ENCODE measurements around the gene EPOP.

EPOP gene

DNA sequence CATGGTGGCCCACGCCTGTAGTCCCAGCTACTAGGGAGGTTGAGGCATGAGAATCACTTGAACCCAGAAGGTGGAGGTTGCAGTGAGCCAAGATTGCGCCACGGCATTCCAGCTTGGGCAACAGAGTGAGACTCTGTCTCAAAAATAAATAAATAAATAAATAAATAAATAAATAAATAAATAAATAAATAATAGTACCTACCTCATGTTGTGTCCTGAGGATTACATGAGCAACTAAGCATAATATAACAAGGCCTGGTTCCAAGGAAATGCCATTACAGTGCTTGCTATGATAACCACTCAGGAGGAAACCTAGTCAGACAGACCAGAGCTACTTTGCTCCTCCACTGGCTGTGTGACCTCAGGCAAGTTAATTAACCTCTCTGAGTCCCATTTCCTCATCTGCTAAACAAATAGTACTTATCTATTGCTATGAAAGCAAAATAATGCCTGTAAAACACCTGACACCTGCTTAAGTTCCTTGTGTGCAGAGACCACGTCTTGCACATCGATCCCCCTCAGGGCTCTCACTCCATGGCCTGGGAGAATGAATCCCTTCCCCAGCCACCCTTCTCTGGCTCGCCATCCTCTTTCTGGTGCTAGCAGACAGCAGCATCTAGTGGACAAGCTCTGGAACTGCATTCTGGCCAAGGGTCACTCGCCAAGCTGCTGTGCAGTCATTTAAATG is 7.5 kb downstream of the EPOP start:
- H3K36me3 ChIP-seq: no peaks in the 10 kb centered on the region
- H3K9me3 ChIP-seq: no peaks in the 10 kb centered on the region
- TF ChIP-seq, protein P1, sequence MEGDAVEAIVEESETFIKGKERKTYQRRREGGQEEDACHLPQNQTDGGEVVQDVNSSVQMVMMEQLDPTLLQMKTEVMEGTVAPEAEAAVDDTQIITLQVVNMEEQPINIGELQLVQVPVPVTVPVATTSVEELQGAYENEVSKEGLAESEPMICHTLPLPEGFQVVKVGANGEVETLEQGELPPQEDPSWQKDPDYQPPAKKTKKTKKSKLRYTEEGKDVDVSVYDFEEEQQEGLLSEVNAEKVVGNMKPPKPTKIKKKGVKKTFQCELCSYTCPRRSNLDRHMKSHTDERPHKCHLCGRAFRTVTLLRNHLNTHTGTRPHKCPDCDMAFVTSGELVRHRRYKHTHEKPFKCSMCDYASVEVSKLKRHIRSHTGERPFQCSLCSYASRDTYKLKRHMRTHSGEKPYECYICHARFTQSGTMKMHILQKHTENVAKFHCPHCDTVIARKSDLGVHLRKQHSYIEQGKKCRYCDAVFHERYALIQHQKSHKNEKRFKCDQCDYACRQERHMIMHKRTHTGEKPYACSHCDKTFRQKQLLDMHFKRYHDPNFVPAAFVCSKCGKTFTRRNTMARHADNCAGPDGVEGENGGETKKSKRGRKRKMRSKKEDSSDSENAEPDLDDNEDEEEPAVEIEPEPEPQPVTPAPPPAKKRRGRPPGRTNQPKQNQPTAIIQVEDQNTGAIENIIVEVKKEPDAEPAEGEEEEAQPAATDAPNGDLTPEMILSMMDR (IDR thresholded peaks at IDR 0.05): peak; percentile 92
- no peak overlapping the region for H3K4me3 ChIP-seq (ENCODE audit: low read depth in 1 of 2, low read length in 1 of 2)
- H3K27ac ChIP-seq: no peak overlapping the region
- H3K4me1 ChIP-seq (ENCODE audit: control insufficient read depth in 1 of 2, insufficient read depth in 1 of 2, low read depth in 1 of 2, low read length in 1 of 2): no peaks in the 10 kb centered on the region
- H3K27me3 ChIP-seq: peaks cover 94% of the 10 kb centered on the region

DNA sequence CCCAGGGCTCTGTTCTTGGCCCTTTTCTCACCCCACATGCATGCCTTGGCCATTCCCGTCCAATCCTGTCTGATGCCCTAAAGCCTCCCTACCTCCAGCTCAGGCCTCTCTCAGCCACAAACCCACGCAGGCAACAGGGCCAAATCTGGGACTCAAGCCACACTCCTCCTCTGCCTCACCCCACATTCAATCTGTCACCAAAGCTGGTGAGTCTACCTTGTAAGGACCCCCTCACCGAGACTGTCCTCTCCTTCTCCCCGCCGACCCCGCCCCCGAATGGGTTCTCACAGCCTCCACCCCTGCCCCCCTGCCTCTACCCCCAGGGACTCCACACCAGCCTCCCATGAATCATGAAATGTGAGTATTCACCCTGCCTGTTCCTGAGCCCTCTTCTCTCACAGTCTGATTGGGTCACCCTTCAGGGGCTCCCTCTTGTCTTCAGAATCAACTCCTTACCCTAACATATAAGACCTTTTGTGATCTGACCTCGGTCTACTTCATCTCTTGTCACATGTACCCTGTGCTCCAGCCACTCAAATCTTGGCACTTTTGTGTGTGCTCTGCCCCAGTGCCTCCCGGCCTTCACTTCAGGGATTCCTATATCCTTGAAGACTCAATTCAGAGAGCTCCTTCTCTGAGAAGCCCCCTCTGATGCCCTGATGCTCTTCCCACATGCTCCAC is 10.7 kb downstream of the EPOP start:
- Histone ChIP-seq H3K4me1 (ENCODE audit: control insufficient read depth in 1 of 2, insufficient read depth in 1 of 2, low read depth in 1 of 2, low read length in 1 of 2) (no peaks in the 10 kb centered on the region), H3K9me3 (no peaks in the 10 kb centered on the region), H3K27ac (no peak overlapping the region), H3K36me3 (no peaks in the 10 kb centered on the region), H3K27me3 (peaks cover 89% of the 10 kb centered on the region), H3K4me3 (ENCODE audit: low read depth in 1 of 2, low read length in 1 of 2) (no peak overlapping the region)
- TF ChIP-seq, protein P1 (IDR thresholded peaks at IDR 0.05): no peak

- peaks cover 89% of the 10 kb centered on the region for H3K27me3 ChIP-seq
- H3K4me1 ChIP-seq (ENCODE audit: control insufficient read depth in 1 of 2, insufficient read depth in 1 of 2, low read depth in 1 of 2, low read length in 1 of 2): no peaks in the 10 kb centered on the region
- no peak overlapping the region for H3K4me3 ChIP-seq (ENCODE audit: low read depth in 1 of 2, low read length in 1 of 2)
- H3K36me3 ChIP-seq: no peaks in the 10 kb centered on the region
- H3K27ac ChIP-seq: no peak overlapping the region
- no peaks in the 10 kb centered on the region for H3K9me3 ChIP-seq
- TF ChIP-seq, protein P1 (IDR thresholded peaks at IDR 0.05): no peak
Measured at GRCh38 chr17:38663125-38663751, 11.5 kb downstream of the EPOP start.

DNA sequence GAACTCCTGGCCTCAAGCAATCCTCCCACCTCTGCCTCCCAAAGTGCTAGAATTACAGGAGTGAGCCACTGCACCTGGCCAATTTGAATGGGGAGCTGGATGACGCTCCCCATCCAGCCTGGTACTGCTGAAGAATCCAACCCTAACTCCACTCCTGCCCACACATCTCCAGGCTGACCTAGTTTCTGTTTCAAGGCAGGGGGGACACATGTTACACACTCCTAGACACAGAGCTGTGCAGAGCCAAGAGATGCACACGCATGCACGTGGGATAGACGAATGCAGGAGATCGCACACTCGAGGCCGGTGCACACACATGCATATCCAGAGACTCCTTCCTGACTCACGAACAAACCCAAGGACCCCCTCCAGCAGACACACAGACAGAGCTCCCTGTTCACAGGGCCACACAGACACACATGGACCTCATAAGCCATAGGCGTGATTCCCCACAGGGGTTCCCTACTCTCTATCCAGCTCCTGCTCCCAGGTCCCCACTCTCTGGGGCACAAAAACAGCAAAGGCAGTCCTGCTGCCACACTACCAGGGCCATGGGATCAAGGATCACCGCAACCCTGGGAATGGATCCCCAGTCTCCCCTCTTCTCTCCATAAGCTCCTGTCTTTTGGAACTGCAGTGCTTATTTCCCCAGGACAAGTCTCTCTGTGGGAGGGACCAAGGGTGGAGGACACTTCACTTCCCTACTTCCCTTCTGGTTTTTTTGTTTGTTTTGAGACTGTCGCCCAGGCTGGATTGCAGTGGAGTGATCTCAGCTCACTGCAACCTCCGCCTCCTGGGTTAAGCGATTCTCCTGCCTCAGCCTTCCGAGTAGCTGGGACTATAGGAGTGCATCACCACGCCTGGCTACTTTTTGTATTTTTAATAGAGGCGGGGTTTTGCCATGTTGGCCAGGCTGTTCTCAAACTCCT is 14.4 kb downstream of the EPOP start:
- Histone ChIP-seq H3K36me3 (no peaks in the 10 kb centered on the region), H3K27ac (no peak overlapping the region), H3K9me3 (no peaks in the 10 kb centered on the region), H3K27me3 (peaks cover 86% of the 10 kb centered on the region), H3K4me3 (ENCODE audit: low read depth in 1 of 2, low read length in 1 of 2) (no peak overlapping the region), H3K4me1 (ENCODE audit: control insufficient read depth in 1 of 2, insufficient read depth in 1 of 2, low read depth in 1 of 2, low read length in 1 of 2) (no peaks in the 10 kb centered on the region)
- TF ChIP-seq, protein P1 (IDR thresholded peaks at IDR 0.05): no peak

GRCh38 chr17:38659415-38659814 is 15.3 kb downstream of the EPOP start:
- no peaks in the 10 kb centered on the region for H3K9me3 ChIP-seq
- H3K4me3 ChIP-seq (ENCODE audit: low read depth in 1 of 2, low read length in 1 of 2): no peak overlapping the region
- peaks cover 85% of the 10 kb centered on the region for H3K27me3 ChIP-seq
- no peaks in the 10 kb centered on the region for H3K4me1 ChIP-seq (ENCODE audit: control insufficient read depth in 1 of 2, insufficient read depth in 1 of 2, low read depth in 1 of 2, low read length in 1 of 2)
- H3K27ac ChIP-seq: no peak overlapping the region
- H3K36me3 ChIP-seq: no peaks in the 10 kb centered on the region
- TF ChIP-seq, protein P1 (IDR thresholded peaks at IDR 0.05): no peak
